PFSK-1 (cell line): ENCODE data around the gene PRDM16.

Source experiments
- FOXP2 ChIP-seq: optimal IDR thresholded peaks from 2 replicates; pipeline ENCODE3; 2011; ENCODE audit warnings: borderline replicate concordance, control low read depth, inconsistent platforms; ENCODE audit not compliant: insufficient read depth; ENCODE audit errors: extremely low read length, extremely low read depth
- POLR2AphosphoS5 ChIP-seq: IDR thresholded peaks from 2 replicates; pipeline ENCODE4 v1.6.1; 2012; ENCODE audit warnings: low read depth, mild to moderate bottlenecking, control low read depth, low read length, moderate library complexity
- REST ChIP-seq, 2 experiments: IDR thresholded peaks; 2 replicates each; pipeline versions ENCODE4 v1.6.1 to v1.8.0; 2011 to 2012; ENCODE audit warnings: low read depth in 2 of 2, low read length in 2 of 2, control low read depth in 1 of 2, inconsistent platforms in 1 of 2, mild to moderate bottlenecking in 1 of 2, moderate library complexity in 1 of 2; ENCODE audit not compliant: insufficient read depth in 1 of 2
- SIN3A ChIP-seq: IDR thresholded peaks from 2 replicates; pipeline ENCODE4 v1.6.1; 2012; ENCODE audit warnings: mild to moderate bottlenecking, low read length, moderate library complexity, borderline replicate concordance; ENCODE audit not compliant: insufficient read depth
- TAF1 ChIP-seq: IDR thresholded peaks from 2 replicates; pipeline ENCODE4 v1.6.1; 2012; ENCODE audit warnings: low read length, control low read depth, borderline replicate concordance; ENCODE audit not compliant: insufficient read depth

Gene PRDM16

GRCh38 chr1:3382326-3383057 lies 313.5 kb downstream of the PRDM16 start:
- TF ChIP-seq FOXP2, result no peak
- no peak for TF ChIP-seq SIN3A
- no peak for TF ChIP-seq POLR2AphosphoS5
- TF ChIP-seq REST (IDR thresholded peaks at IDR 0.05; ENCODE audit: insufficient read depth in 1 of 2, low read depth in 2 of 2, low read length in 2 of 2), result no peak
- TF ChIP-seq TAF1, result no peak

GRCh38 chr1:3383679-3384078 lies 314.7 kb downstream of the PRDM16 start:
- TF ChIP-seq FOXP2 (no peak), SIN3A (no peak), POLR2AphosphoS5 (no peak), REST (IDR thresholded peaks at IDR 0.05; ENCODE audit: insufficient read depth in 1 of 2, low read depth in 2 of 2, low read length in 2 of 2) (no peak), TAF1 (no peak)

GRCh38 chr1:3384407-3384806 lies 315.4 kb downstream of the PRDM16 start:
- no peak for TF ChIP-seq SIN3A
- no peak for TF ChIP-seq TAF1
- no peak for TF ChIP-seq POLR2AphosphoS5
- TF ChIP-seq REST (IDR thresholded peaks at IDR 0.05; ENCODE audit: insufficient read depth in 1 of 2, low read depth in 2 of 2, low read length in 2 of 2), result no peak
- TF ChIP-seq FOXP2, result no peak

GRCh38 chr1:3386205-3387002 lies 317.4 kb downstream of the PRDM16 start:
- TF ChIP-seq POLR2AphosphoS5 (no peak), REST (IDR thresholded peaks at IDR 0.05; ENCODE audit: insufficient read depth in 1 of 2, low read depth in 2 of 2, low read length in 2 of 2) (no peak), SIN3A (no peak), TAF1 (no peak), FOXP2 (no peak)
